ENCODE results near the gene IPCEF1.
"Not testable (repeated sequence)": the region's sequence is repeated elsewhere in the genome, so short reads cannot be mapped to it uniquely, and the experiment has no call there.

IPCEF1 gene

DNA sequence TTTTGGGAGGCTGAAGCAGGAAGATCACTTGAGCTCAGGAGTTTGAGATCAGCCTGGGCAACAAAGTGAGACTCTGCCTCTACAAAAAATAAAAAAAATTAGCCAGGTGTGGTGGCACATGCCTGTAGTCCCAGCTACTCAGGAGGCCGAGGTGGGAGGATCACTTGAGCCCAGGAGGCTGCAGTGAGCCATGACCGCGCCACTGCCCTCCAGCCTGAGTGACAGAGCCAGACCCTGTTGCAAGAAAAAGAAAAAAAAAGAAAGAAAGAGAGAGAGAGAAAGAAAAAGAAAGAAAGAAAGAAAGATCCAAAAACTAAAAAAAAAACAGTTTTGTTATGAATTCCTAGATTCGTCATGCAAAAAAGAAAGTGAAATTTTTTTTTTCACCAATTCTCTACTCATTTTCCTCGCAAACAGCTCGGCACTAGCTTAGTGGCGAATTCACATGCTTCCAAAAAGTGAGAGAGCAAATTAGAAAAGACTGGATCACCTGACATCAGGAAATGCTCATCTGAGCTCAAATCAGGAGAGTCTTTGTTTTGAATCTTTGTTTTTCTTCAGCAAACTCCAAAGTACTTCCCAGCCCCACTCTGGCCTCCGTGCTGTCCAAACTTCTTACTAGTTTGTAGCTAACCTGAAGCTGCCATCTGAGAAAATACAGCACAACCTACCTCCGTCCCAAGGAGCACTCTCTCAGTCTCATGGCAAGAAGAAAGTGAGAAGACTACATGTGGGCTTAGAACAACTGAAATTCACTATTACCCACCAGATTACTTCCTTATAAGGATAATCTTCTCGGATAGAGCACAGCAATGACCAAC is 27.0 kb downstream of the IPCEF1 start:
- no peak for DNase-seq

- DNase-seq, result not testable (repeated sequence)
Measured at GRCh38 chr6:154327313-154327712, 29.3 kb downstream of the IPCEF1 start.

- DNase-seq, result no peak
Measured at GRCh38 chr6:154325142-154325541, 31.5 kb downstream of the IPCEF1 start.

GRCh38 chr6:154320181-154320580 is 36.4 kb downstream of the IPCEF1 start:
- no peak for DNase-seq

- DNase-seq, result no peak
Measured at GRCh38 chr6:154319231-154319858, 37.3 kb downstream of the IPCEF1 start.

- no peak for DNase-seq
Measured at GRCh38 chr6:154318721-154319120, 37.9 kb downstream of the IPCEF1 start.

DNA sequence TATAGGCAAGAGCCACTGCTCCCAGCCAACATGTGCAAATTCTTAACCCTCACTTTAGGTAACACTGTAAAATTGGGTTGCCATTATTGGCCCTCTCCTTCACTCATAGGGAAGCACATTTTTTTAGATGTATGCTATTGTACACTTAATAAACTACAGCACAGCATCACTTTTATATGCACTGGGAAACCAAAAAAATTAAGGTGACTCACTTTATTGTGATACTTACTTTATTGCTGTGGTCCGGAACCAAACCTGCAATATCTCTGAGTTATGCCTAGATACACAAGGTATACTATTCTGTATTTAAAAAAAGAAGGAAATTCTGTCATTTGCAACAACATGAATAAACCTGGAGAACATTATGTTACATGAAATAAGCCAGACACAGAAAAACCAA is 40.5 kb downstream of the IPCEF1 start:
- no peak for DNase-seq

- DNase-seq, result no peak
Measured at GRCh38 chr6:154314084-154314483, 42.5 kb downstream of the IPCEF1 start.

- DNase-seq, result no peak
Measured at GRCh38 chr6:154308986-154309385, 47.6 kb downstream of the IPCEF1 start.

GRCh38 chr6:154307696-154308425 is 48.7 kb downstream of the IPCEF1 start:
- no peak for DNase-seq

- not testable (repeated sequence) for DNase-seq
Measured at GRCh38 chr6:154307147-154307546, 49.5 kb downstream of the IPCEF1 start.

GRCh38 chr6:154306696-154307095 is 49.9 kb downstream of the IPCEF1 start:
- peak; percentile 31 for DNase-seq

GRCh38 chr6:154304191-154304590 is 52.4 kb downstream of the IPCEF1 start:
- no peak for DNase-seq

- DNase-seq, result not testable (repeated sequence)
Measured at GRCh38 chr6:154303642-154304041, 53.0 kb downstream of the IPCEF1 start.

GRCh38 chr6:154301839-154302752 is 54.5 kb downstream of the IPCEF1 start:
- DNase-seq, result peak; percentile 45

GRCh38 chr6:154301086-154301625 is 55.4 kb downstream of the IPCEF1 start:
- no peak for DNase-seq

GRCh38 chr6:154298297-154298696 is 58.3 kb downstream of the IPCEF1 start:
- DNase-seq, result no peak

- DNase-seq, result no peak
Measured at GRCh38 chr6:154297721-154298120, 58.9 kb downstream of the IPCEF1 start.

DNA sequence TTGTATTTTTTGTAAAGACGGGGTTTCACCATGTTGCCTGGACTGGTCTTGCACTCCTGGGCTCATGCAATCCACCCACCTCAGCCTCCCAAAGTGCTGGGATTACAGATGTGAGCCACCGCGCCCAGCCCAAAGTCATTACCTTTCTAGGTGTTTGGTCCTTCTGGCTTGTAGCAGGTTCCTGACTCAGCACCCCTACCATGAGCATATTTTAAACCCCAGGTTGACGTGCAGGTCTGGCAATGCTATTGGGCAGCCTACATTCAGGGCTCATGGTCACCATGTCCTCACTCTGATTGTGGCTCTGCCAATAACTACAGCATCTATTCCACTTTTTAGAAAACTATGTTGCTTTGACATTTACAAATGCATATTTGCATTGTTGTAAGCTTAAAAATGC is 59.4 kb downstream of the IPCEF1 start:
- no peak for DNase-seq

- no peak for DNase-seq
Measured at GRCh38 chr6:154295733-154296132, 60.9 kb downstream of the IPCEF1 start.

GRCh38 chr6:154292855-154293519 is 63.6 kb downstream of the IPCEF1 start:
- DNase-seq, result no peak

- no peak for DNase-seq
Measured at GRCh38 chr6:154292066-154292465, 64.5 kb downstream of the IPCEF1 start.

All from CD4-positive, alpha-beta T cell treated with Interleukin-15 for 1 hour (primary cell).